Measurements from ENCODE around the gene USP17L10.
"Not testable (repeated sequence)": the region's sequence is repeated elsewhere in the genome, so short reads cannot be mapped to it uniquely, and the experiment has no call there.

Gene USP17L10
- total RNA-seq, result 0 reads per million in 2 donors

- DNase-seq, result not testable (repeated sequence)
These were observed at the start of gene USP17L10 for GRCh38 chr4:9210357-9210756. Gene USP17L10 (plus strand): TSS chr4:9210657. CDS start chr4:9210657, 0 bp downstream.

GRCh38 chr4:9165990-9166389 is 44.5 kb upstream of the USP17L10 start:
- peak; percentile 49 for DNase-seq

GRCh38 chr4:9169791-9170459 is 40.5 kb upstream of the USP17L10 start, which contains the start of gene FAM90A26:
Gene FAM90A26 (plus strand): TSS chr4:9170409. CDS start chr4:9173173, 2,764 bp downstream.
- not testable (repeated sequence) for DNase-seq

GRCh38 chr4:9214701-9215100 is 4.2 kb downstream of the USP17L10 start:
- DNase-seq, result not testable (repeated sequence)

- not testable (repeated sequence) for DNase-seq
These were observed 4.6 kb downstream of the USP17L10 start, which contains the start of gene USP17L11 for GRCh38 chr4:9215105-9215504. Gene USP17L11 (plus strand): TSS chr4:9215405. CDS start chr4:9215405, 0 bp downstream.

GRCh38 chr4:9219852-9220251 is 9.4 kb downstream of the USP17L10 start, which contains the start of gene USP17L12:
Gene USP17L12 (plus strand): TSS chr4:9220152. CDS start chr4:9220152, 0 bp downstream.
- DNase-seq, result not testable (repeated sequence)

GRCh38 chr4:9224596-9224995 is 14.1 kb downstream of the USP17L10 start, which contains the start of gene USP17L13:
Gene USP17L13 (plus strand): TSS chr4:9224896. CDS start chr4:9224896, 0 bp downstream.
- DNase-seq, result not testable (repeated sequence)

GRCh38 chr4:9230249-9230648 is 19.8 kb downstream of the USP17L10 start:
- DNase-seq, result not testable (repeated sequence)

- not testable (repeated sequence) for DNase-seq
These were observed 23.6 kb downstream of the USP17L10 start, which contains the start of gene USP17L15 for GRCh38 chr4:9234085-9234484. Gene USP17L15 (plus strand): TSS chr4:9234385. CDS start chr4:9234385, 0 bp downstream.

GRCh38 chr4:9238461-9238860 is 28.0 kb downstream of the USP17L10 start:
- DNase-seq, result not testable (repeated sequence)

- not testable (repeated sequence) for DNase-seq
These were observed 33.1 kb downstream of the USP17L10 start, which contains the start of gene USP17L17 for GRCh38 chr4:9243579-9243978. Gene USP17L17 (plus strand): TSS chr4:9243879. CDS start chr4:9243879, 0 bp downstream.

GRCh38 chr4:9247953-9248680 is 37.7 kb downstream of the USP17L10 start, which contains the start of gene USP17L18:
Gene USP17L18 (plus strand): TSS chr4:9248630. CDS start chr4:9248630, 0 bp downstream.
- DNase-seq, result not testable (repeated sequence)

- DNase-seq, result not testable (repeated sequence)
These were observed 42.6 kb downstream of the USP17L10 start, which contains the start of gene USP17L19 for GRCh38 chr4:9253078-9253477. Gene USP17L19 (plus strand): TSS chr4:9253378. CDS start chr4:9253378, 0 bp downstream.

- DNase-seq, result not testable (repeated sequence)
These were observed 47.4 kb downstream of the USP17L10 start, which contains the start of gene USP17L20 for GRCh38 chr4:9257824-9258223. Gene USP17L20 (plus strand): TSS chr4:9258124. CDS start chr4:9258124, 0 bp downstream.
